PFSK-1 (cell line): ENCODE results near the gene LONP2. TPM values are rescaled to one million over a fixed set of nuclear protein-coding genes. Genes with fewer than 3 reads are reported as not detected.

Experiments used
- FOXP2 ChIP-seq: optimal IDR thresholded peaks from 2 replicates; pipeline ENCODE3; 2011; ENCODE audit warnings: borderline replicate concordance, control low read depth, inconsistent platforms; ENCODE audit not compliant: insufficient read depth; ENCODE audit errors: extremely low read length, extremely low read depth
- POLR2AphosphoS5 ChIP-seq: IDR thresholded peaks from 2 replicates; pipeline ENCODE4 v1.6.1; 2012; ENCODE audit warnings: low read depth, mild to moderate bottlenecking, control low read depth, low read length, moderate library complexity
- SIN3A ChIP-seq: IDR thresholded peaks from 2 replicates; pipeline ENCODE4 v1.6.1; 2012; ENCODE audit warnings: mild to moderate bottlenecking, low read length, moderate library complexity, borderline replicate concordance; ENCODE audit not compliant: insufficient read depth
- TAF1 ChIP-seq: IDR thresholded peaks from 2 replicates; pipeline ENCODE4 v1.6.1; 2012; ENCODE audit warnings: low read length, control low read depth, borderline replicate concordance; ENCODE audit not compliant: insufficient read depth
- polyA plus RNA-seq: library from polyadenylated mRNA; unstranded; fragments of >200 nt; gene quantifications from one replicate; pipeline ENCODE4 v1.2.1, GENCODE V29; 2012; ENCODE audit warnings: low read depth, missing spikeins; ENCODE audit not compliant: insufficient read length
- TF ChIP-seq, protein P1 (sequence below), 2 experiments: IDR thresholded peaks; 2 replicates each; pipeline versions ENCODE4 v1.6.1 to v1.8.0; 2011 to 2012; ENCODE audit warnings: low read depth in 2 of 2, low read length in 2 of 2, control low read depth in 1 of 2, inconsistent platforms in 1 of 2, mild to moderate bottlenecking in 1 of 2, moderate library complexity in 1 of 2; ENCODE audit not compliant: insufficient read depth in 1 of 2

LONP2 gene
- polyA plus RNA-seq: 22.0 TPM

- TF ChIP-seq, protein P1, sequence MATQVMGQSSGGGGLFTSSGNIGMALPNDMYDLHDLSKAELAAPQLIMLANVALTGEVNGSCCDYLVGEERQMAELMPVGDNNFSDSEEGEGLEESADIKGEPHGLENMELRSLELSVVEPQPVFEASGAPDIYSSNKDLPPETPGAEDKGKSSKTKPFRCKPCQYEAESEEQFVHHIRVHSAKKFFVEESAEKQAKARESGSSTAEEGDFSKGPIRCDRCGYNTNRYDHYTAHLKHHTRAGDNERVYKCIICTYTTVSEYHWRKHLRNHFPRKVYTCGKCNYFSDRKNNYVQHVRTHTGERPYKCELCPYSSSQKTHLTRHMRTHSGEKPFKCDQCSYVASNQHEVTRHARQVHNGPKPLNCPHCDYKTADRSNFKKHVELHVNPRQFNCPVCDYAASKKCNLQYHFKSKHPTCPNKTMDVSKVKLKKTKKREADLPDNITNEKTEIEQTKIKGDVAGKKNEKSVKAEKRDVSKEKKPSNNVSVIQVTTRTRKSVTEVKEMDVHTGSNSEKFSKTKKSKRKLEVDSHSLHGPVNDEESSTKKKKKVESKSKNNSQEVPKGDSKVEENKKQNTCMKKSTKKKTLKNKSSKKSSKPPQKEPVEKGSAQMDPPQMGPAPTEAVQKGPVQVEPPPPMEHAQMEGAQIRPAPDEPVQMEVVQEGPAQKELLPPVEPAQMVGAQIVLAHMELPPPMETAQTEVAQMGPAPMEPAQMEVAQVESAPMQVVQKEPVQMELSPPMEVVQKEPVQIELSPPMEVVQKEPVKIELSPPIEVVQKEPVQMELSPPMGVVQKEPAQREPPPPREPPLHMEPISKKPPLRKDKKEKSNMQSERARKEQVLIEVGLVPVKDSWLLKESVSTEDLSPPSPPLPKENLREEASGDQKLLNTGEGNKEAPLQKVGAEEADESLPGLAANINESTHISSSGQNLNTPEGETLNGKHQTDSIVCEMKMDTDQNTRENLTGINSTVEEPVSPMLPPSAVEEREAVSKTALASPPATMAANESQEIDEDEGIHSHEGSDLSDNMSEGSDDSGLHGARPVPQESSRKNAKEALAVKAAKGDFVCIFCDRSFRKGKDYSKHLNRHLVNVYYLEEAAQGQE (IDR thresholded peaks at IDR 0.05; ENCODE audit: insufficient read depth in 1 of 2, low read depth in 2 of 2, low read length in 2 of 2): 0 out of 4 replicates have a peak, but pooled peaks of 1 of the 2 experiments have one; percentile 44
- TF ChIP-seq FOXP2: peak; percentile 72
- TF ChIP-seq TAF1: peak; percentile 49; the same call in 1 of the 2 replicates
- peak; percentile 61 for TF ChIP-seq POLR2AphosphoS5
- TF ChIP-seq SIN3A: no peak
Measured at GRCh38 chr16:48244080-48244862, at the start of gene LONP2. Gene LONP2 (plus strand): TSS chr16:48244300. CDS start chr16:48244389, 89 bp downstream.

DNA sequence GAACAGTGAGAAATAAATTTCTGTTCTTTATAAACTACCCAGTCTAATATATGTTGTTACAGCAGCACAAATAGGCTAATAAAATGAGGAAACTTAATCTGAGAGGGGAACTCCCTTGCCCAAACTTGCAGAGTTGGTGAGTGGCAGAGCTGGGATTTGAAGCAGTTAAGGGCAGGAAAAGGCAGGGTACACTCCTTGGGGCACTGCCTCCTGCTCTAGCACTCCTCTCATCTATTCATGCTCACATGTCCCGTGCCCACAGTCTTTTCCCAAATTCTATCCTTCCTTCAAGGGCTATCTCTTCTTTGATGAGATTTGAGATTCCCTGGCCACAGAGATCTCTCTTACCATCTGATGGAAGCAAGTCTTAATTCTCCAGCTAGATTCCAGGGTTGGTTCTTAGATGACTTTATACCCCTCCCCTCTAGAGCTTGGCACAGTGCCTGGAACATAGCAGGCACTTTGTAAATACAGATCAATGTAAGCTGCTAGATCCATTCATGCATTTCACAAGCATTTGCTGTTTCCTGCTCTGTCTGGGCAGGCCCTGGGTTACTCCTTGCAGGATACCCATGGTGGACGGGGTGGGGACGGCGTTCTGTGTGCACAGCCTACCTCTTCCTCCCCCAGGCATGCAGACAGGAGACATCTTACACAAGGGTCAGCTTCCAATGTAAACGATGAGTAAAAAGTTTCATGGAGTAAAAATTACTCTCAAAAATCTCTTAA, 49.1 kb upstream of the LONP2 start:
- TF ChIP-seq POLR2AphosphoS5: no peak
- TF ChIP-seq, protein P1 (IDR thresholded peaks at IDR 0.05; ENCODE audit: insufficient read depth in 1 of 2, low read depth in 2 of 2, low read length in 2 of 2): no peak
- TF ChIP-seq TAF1: no peak

DNA sequence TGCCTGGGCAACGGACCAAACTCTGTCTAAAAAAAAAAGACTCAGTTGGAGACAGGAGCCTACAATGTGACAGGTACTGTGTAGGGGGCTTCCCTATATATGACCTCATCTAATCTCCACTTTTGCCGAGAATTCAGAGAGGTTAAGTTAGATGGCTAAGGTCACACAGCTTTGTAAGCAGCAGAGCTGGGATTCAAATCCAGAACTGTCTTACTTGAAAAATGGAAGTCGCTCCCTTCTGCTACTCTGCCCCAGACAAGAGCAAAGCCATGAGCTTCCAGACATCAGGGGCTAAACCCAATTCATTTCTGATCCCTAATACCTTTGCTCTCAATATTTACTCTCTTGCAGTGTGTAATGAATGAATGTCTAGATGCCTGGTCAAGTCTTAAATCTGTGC, 46.8 kb upstream of the LONP2 start:
- TF ChIP-seq SIN3A (no peak), FOXP2 (no peak), TAF1 (no peak), POLR2AphosphoS5 (no peak)
- TF ChIP-seq, protein P1 (IDR thresholded peaks at IDR 0.05; ENCODE audit: insufficient read depth in 1 of 2, low read depth in 2 of 2, low read length in 2 of 2): no peak

GRCh38 chr16:48201515-48202201, 42.4 kb upstream of the LONP2 start:
- TF ChIP-seq FOXP2 (no peak), POLR2AphosphoS5 (no peak), SIN3A (no peak), TAF1 (no peak)
- TF ChIP-seq, protein P1 (IDR thresholded peaks at IDR 0.05; ENCODE audit: insufficient read depth in 1 of 2, low read depth in 2 of 2, low read length in 2 of 2): no peak
